ENCODE results near the gene APOA4.
"Not testable (repeated sequence)": the region's sequence is repeated elsewhere in the genome, so short reads cannot be mapped to it uniquely, and the experiment has no call there.

APOA4 gene

GRCh38 chr11:116829525-116830183 is 6.5 kb upstream of the APOA4 start, which contains the start of gene APOC3:
APOC3 (plus strand) TSS chr11:116829907; CDS start chr11:116830583, 676 bp downstream.
- DNase-seq (ENCODE audit: low read depth): no peak

- DNase-seq (ENCODE audit: low read depth): no peak
Observed at GRCh38 chr11:116828632-116829524, 5.8 kb upstream of the APOA4 start.

GRCh38 chr11:116827461-116827860 is 4.4 kb upstream of the APOA4 start:
- DNase-seq (ENCODE audit: low read depth): no peak

- DNase-seq (ENCODE audit: low read depth): no peak
Observed at GRCh38 chr11:116826751-116827431, 3.8 kb upstream of the APOA4 start.

GRCh38 chr11:116825854-116826750 is 3.0 kb upstream of the APOA4 start:
- no peak for DNase-seq (ENCODE audit: low read depth)

- DNase-seq (ENCODE audit: low read depth): no peak
Observed at GRCh38 chr11:116825434-116825833, 2.3 kb upstream of the APOA4 start.

GRCh38 chr11:116822575-116822974 is 529 bp downstream of the APOA4 start:
- no peak for DNase-seq (ENCODE audit: low read depth)

GRCh38 chr11:116821050-116821918 is 1.8 kb downstream of the APOA4 start:
- no peak for DNase-seq (ENCODE audit: low read depth)

- no peak for DNase-seq (ENCODE audit: low read depth)
Observed at GRCh38 chr11:116819049-116819448, 4.1 kb downstream of the APOA4 start.

- DNase-seq (ENCODE audit: low read depth): no peak
Observed at GRCh38 chr11:116814502-116814901, 8.6 kb downstream of the APOA4 start.

GRCh38 chr11:116813781-116814471 is 9.2 kb downstream of the APOA4 start:
- DNase-seq (ENCODE audit: low read depth): no peak

- no peak for DNase-seq (ENCODE audit: low read depth)
Observed at GRCh38 chr11:116813170-116813569, 9.9 kb downstream of the APOA4 start.

GRCh38 chr11:116812109-116812508 is 11.0 kb downstream of the APOA4 start:
- DNase-seq (ENCODE audit: low read depth): no peak

GRCh38 chr11:116811194-116811593 is 11.9 kb downstream of the APOA4 start:
- DNase-seq (ENCODE audit: low read depth): no peak

- no peak for DNase-seq (ENCODE audit: low read depth)
Observed at GRCh38 chr11:116808262-116809175, 14.6 kb downstream of the APOA4 start.

- no peak for DNase-seq (ENCODE audit: low read depth)
Observed at GRCh38 chr11:116807601-116808261, 15.4 kb downstream of the APOA4 start.

GRCh38 chr11:116804001-116804400 is 19.1 kb downstream of the APOA4 start:
- no peak for DNase-seq (ENCODE audit: low read depth)

GRCh38 chr11:116801662-116802061 is 21.4 kb downstream of the APOA4 start:
- DNase-seq (ENCODE audit: low read depth): not testable (repeated sequence)
